Esophagus muscularis mucosa (tissue), 4 donors: ENCODE results near the gene BID. TPM values are rescaled to one million over a fixed set of nuclear protein-coding genes. Genes with fewer than 3 reads are reported as not detected.
"Not testable (repeated sequence)": the region's sequence is repeated elsewhere in the genome, so short reads cannot be mapped to it uniquely, and the experiment has no call there.

ENCODE experiments used
- DNase-seq: peaks from one replicate; pipeline ENCODE4 v3.0.0-alpha.2; 2017; ENCODE audit errors: extremely low spot score
- H3K27ac ChIP-seq, 4 donors: fragments of 200-600 bp; sonication (generic); replicated peaks in 1 of 4; 1 replicate in 3 of 4; 2 replicates in 1 of 4; pipeline ENCODE4 v1.5.1; 2016 to 2019; ENCODE audit warnings: mild to moderate bottlenecking in 1 of 4
- H3K27me3 ChIP-seq, 4 donors: fragments of 200-600 bp; sonication (generic); one replicate each; pipeline versions ENCODE4 v1.5.1 to v1.6.0; 2016 to 2019
- H3K36me3 ChIP-seq, 4 donors: fragments of 200-600 bp; sonication (generic); one replicate each; pipeline ENCODE4 v1.5.1; 2016 to 2019
- H3K4me1 ChIP-seq, 4 donors: fragments of 200-600 bp; sonication (generic); one replicate each; pipeline ENCODE4 v1.5.1; 2016 to 2019
- H3K4me3 ChIP-seq, 4 donors: fragments of 200-600 bp; sonication (generic); 1 replicate in 2 of 4; 2 replicates in 2 of 4; pipeline ENCODE4 v1.5.1; 2016 to 2019; ENCODE audit warnings: mild to moderate bottlenecking in 4 of 4, moderate library complexity in 1 of 4
- H3K9me3 ChIP-seq, 4 donors: fragments of 200-600 bp; sonication (generic); 1 replicate in 3 of 4; 2 replicates in 1 of 4; pipeline ENCODE4 v1.5.1; 2016 to 2019
- CTCF ChIP-seq, 3 experiments: fragments of 200-600 bp in 2 of 3; fragments of 450-650 bp in 1 of 3; sonication (generic) in 2 of 3; IDR thresholded peaks; one replicate each; pipeline ENCODE4 v1.5.1; 2017 to 2019; ENCODE audit warnings: antibody characterized with exemption in 3 of 3, mild to moderate bottlenecking in 2 of 3, moderate library complexity in 1 of 3
- EP300 ChIP-seq: sonication (generic); formaldehyde crosslinking; IDR thresholded peaks from one replicate; pipeline ENCODE4 v1.6.1; 2017; ENCODE audit warnings: antibody characterized with exemption
- POLR2A ChIP-seq: fragments of 450-650 bp; IDR thresholded peaks from one replicate; pipeline ENCODE4 v1.6.1; 2017; ENCODE audit warnings: antibody characterized with exemption, moderate library complexity, mild to moderate bottlenecking, low read depth
- POLR2AphosphoS5 ChIP-seq, 2 donors: sonication (generic); formaldehyde crosslinking; IDR thresholded peaks; one replicate each; pipeline ENCODE4 v1.6.1; 2017; ENCODE audit warnings: antibody characterized with exemption in 2 of 2
- WGBS: methylation state at CpG from one replicate; pipeline ENCODE4 v1.1.5; 2018; 5-methylcytosine and 5-hydroxymethylcytosine counted together
- intact Hi-C: fragments of 100-400 bp; cut with DNase I; formaldehyde crosslinking; loops from one replicate; pipeline ENCODE4 v1.15.1; 2023
- total RNA-seq, 4 donors: library from RNA; depleted of rRNA; stranded (reverse); fragments of >200 nt; gene quantifications; one replicate each; pipeline versions ENCODE4 v1.1.0 to v1.2.1, GENCODE V29; 2016

Gene BID
- total RNA-seq, 4 donors from 2014 or later = 12.9 to 48.3 (median 26.3) TPM

DNA sequence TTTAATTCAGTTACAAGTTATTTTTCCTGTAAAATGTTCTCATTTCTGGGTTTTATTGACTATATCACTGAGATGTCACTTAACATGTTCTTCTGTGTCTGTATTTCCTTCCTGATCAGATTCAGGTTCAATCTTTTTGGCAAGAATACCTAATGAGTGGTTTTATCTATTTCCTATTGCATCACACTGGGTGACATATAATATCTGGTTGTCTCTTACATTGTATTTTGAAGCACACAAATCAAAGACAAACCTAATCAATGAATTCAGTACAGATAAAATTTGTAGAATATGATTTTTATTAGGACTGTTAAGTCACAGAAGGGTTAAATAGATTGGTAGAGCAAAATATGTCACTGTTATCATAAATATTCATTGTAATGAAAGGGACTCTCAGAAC is 75.3 kb downstream of the BID start:
- H3K36me3 ChIP-seq = peaks cover 5 to 55% (median 24%) of the 10 kb centered on the region in 4 donors
- H3K4me1 ChIP-seq = peaks cover 0 to 4% (median 0%) of the 10 kb centered on the region in 4 donors
- no peak for TF ChIP-seq POLR2AphosphoS5 (IDR thresholded peaks at IDR 0.05)
- TF ChIP-seq CTCF (IDR thresholded peaks at IDR 0.05) = no peak
- TF ChIP-seq POLR2A = no peak
- TF ChIP-seq EP300 = no peak
- no peaks in the 10 kb centered on the region for H3K9me3 ChIP-seq
- no peak for DNase-seq
- no peak overlapping the region for H3K27ac ChIP-seq
- H3K4me3 ChIP-seq = no peak overlapping the region
- H3K27me3 ChIP-seq = no peaks in the 10 kb centered on the region
- intact Hi-C loops = no loop called here

GRCh38 chr22:17698276-17698675 is 76.0 kb downstream of the BID start:
- intact Hi-C loops, H3K9me3 ChIP-seq, H3K27me3 ChIP-seq: not testable (repeated sequence)

DNA sequence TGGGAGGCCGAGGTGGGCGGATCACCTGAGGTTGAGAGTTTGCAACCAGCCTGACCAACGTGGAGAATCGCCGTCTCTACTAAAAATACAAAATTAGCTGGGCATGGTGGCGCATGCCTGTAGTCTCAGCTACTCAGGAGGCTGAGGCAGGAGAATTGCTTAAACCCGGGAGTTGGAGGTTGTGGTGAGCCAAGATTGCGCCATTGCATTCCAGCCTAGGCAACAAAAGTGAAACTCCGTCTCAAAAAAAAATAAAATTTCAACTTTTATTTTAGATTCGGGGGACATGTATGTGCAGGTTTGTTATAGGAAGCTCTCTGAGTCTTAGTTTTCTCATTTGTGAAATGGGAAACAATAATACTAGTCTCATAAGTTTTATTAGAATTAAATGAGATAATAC is 77.1 kb downstream of the BID start:
- H3K27ac ChIP-seq, H3K9me3 ChIP-seq, DNase-seq, H3K4me3 ChIP-seq, intact Hi-C loops, H3K4me1 ChIP-seq, H3K27me3 ChIP-seq: not testable (repeated sequence)
- 91% methylated on average over 10 of the region's 10 CpGs for WGBS
- H3K36me3 ChIP-seq = peaks cover 5 to 44% (median 20%) of the 10 kb centered on the region in 4 donors

More at GRCh38 chr22:17698276-17698675, 76.0 kb downstream of the BID start:
- H3K4me1 ChIP-seq, H3K27ac ChIP-seq, H3K4me3 ChIP-seq, DNase-seq: not testable (repeated sequence)
- WGBS = 93% methylated on average over 3 of the region's 3 CpGs
- H3K36me3 ChIP-seq = peaks cover 5 to 49% (median 23%) of the 10 kb centered on the region in 4 donors

- no peak for DNase-seq
- no peaks in the 10 kb centered on the region for H3K9me3 ChIP-seq
- WGBS = 94% methylated on average over 5 of the region's 5 CpGs
- H3K36me3 ChIP-seq = peaks cover 5 to 40% (median 20%) of the 10 kb centered on the region in 4 donors
- intact Hi-C loops = no loop called here
- TF ChIP-seq CTCF (IDR thresholded peaks at IDR 0.05) (no peak), POLR2A (no peak)
- peaks cover 0 to 9% (median 0%) of the 10 kb centered on the region in 4 donors for H3K4me1 ChIP-seq
- H3K27ac ChIP-seq = no peak overlapping the region
- no peak overlapping the region for H3K4me3 ChIP-seq
- no peaks in the 10 kb centered on the region for H3K27me3 ChIP-seq
Observed at GRCh38 chr22:17695986-17696385, 78.3 kb downstream of the BID start.

DNA sequence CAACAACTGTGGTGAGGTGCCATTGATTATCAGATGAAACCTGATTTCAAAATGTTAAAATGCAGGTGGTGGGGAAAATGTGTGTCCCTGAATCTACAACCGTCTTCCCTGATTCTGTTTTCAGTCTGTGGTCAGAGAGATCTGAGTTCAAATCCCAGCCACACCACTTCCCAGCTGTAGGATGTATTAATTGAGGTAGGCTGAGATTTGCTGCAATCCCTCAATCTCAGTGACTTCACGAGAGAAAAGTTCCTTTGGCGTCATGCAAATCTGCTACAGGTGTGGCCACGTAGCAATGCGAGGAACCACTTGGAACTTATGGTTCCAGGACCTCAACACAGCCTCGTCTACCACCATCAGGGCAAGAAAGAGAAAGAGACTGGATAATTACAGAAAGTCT is 79.5 kb downstream of the BID start:
- intact Hi-C loops = no loop called here
- Histone ChIP-seq H3K27ac (no peak overlapping the region), H3K36me3 (peaks cover 5 to 51% (median 26%) of the 10 kb centered on the region in 4 donors), H3K9me3 (no peaks in the 10 kb centered on the region), H3K27me3 (no peaks in the 10 kb centered on the region), H3K4me1 (peaks cover 0 to 9% (median 0%) of the 10 kb centered on the region in 4 donors), H3K4me3 (no peak overlapping the region)
- WGBS = 78% methylated on average over 5 of the region's 6 CpGs
- DNase-seq = no peak
- TF ChIP-seq POLR2A = no peak
- TF ChIP-seq CTCF (IDR thresholded peaks at IDR 0.05) = no peak
- TF ChIP-seq POLR2AphosphoS5 (IDR thresholded peaks at IDR 0.05) = no peak
- TF ChIP-seq EP300 = no peak

GRCh38 chr22:17694193-17694592 is 80.1 kb downstream of the BID start:
- WGBS = 99% methylated on average over 2 of the region's 2 CpGs
- no peak overlapping the region for H3K4me3 ChIP-seq
- H3K36me3 ChIP-seq = peaks cover 5 to 53% (median 29%) of the 10 kb centered on the region in 4 donors
- no peaks in the 10 kb centered on the region for H3K27me3 ChIP-seq
- H3K4me1 ChIP-seq = peaks cover 0 to 9% (median 0%) of the 10 kb centered on the region in 4 donors
- H3K27ac ChIP-seq = no peak overlapping the region
- intact Hi-C loops = no loop called here
- H3K9me3 ChIP-seq = no peaks in the 10 kb centered on the region
- DNase-seq = no peak
- TF ChIP-seq CTCF (IDR thresholded peaks at IDR 0.05) (no peak), EP300 (no peak), POLR2AphosphoS5 (IDR thresholded peaks at IDR 0.05) (no peak), POLR2A (no peak)
